Uterus (tissue), 4 donors: ENCODE results near the gene ZNF524. TPM values are rescaled to one million over a fixed set of nuclear protein-coding genes. Genes with fewer than 3 reads are reported as not detected.
"Not testable (repeated sequence)": the region's sequence is repeated elsewhere in the genome, so short reads cannot be mapped to it uniquely, and the experiment has no call there.

ENCODE experiments used
- DNase-seq, 2 donors: peaks; one replicate each; pipeline ENCODE4 v3.0.0-alpha.2; 2019 to 2020
- H3K27ac ChIP-seq, 2 donors: fragments of 200-600 bp; sonication (generic); 1 replicate in 1 of 2; 2 replicates in 1 of 2; pipeline ENCODE4 v1.5.1; 2016 to 2018
- H3K27me3 ChIP-seq, 2 donors: fragments of 200-600 bp; sonication (generic); one replicate each; pipeline ENCODE4 v1.5.1; 2018 to 2019; ENCODE audit warnings: control low read depth in 1 of 2
- H3K36me3 ChIP-seq, 2 donors: fragments of 200-600 bp; sonication (generic); one replicate each; pipeline ENCODE4 v1.5.1; 2019; ENCODE audit warnings: control low read depth in 1 of 2
- H3K4me1 ChIP-seq, 2 donors: fragments of 200-600 bp; sonication (generic); one replicate each; pipeline ENCODE4 v1.5.1; 2018 to 2019; ENCODE audit warnings: control low read depth in 1 of 2
- H3K4me3 ChIP-seq, 2 donors: fragments of 200-600 bp; sonication (generic); 1 replicate in 1 of 2; 2 replicates in 1 of 2; pipeline ENCODE4 v1.5.1; 2018 to 2019; ENCODE audit warnings: mild to moderate bottlenecking in 1 of 2
- H3K9me3 ChIP-seq, 2 donors: fragments of 200-600 bp; sonication (generic); one replicate each; pipeline ENCODE4 v1.5.1; 2019; ENCODE audit warnings: control low read depth in 1 of 2
- POLR2A ChIP-seq, 2 donors: fragments of 450-650 bp; IDR thresholded peaks; one replicate each; pipeline ENCODE4 v1.6.1; 2016; ENCODE audit warnings: antibody characterized with exemption in 2 of 2, mild to moderate bottlenecking in 1 of 2, moderate library complexity in 1 of 2
- intact Hi-C: fragments of 100-400 bp; cut with DNase I; formaldehyde crosslinking; loops from one replicate; pipeline ENCODE4 v1.15.1; 2023; ENCODE audit warnings: low total_unique reads
- total RNA-seq, 4 donors: library from RNA; depleted of rRNA in 3 of 4; stranded (reverse); fragments of >200 nt in 3 of 4; gene quantifications; one replicate each; pipeline versions ENCODE4 v1.1.0 to v1.2.4, GENCODE V29; 2014 to 2023
- TF ChIP-seq, protein P1 (sequence below), 4 experiments: fragments of 200-600 bp in 2 of 4; fragments of 450-650 bp in 2 of 4; sonication (generic) in 2 of 4; IDR thresholded peaks; one replicate each; pipeline ENCODE4 v1.5.1; 2016 to 2019; ENCODE audit warnings: antibody characterized with exemption in 4 of 4, mild to moderate bottlenecking in 2 of 4, moderate library complexity in 1 of 4
- donor health status: DM: yes; HTN: yes; CAD: no.

ZNF524 gene
- total RNA-seq, 4 donors from 2014 or later, result 5.4 to 20.4 (median 14.6) TPM

DNA sequence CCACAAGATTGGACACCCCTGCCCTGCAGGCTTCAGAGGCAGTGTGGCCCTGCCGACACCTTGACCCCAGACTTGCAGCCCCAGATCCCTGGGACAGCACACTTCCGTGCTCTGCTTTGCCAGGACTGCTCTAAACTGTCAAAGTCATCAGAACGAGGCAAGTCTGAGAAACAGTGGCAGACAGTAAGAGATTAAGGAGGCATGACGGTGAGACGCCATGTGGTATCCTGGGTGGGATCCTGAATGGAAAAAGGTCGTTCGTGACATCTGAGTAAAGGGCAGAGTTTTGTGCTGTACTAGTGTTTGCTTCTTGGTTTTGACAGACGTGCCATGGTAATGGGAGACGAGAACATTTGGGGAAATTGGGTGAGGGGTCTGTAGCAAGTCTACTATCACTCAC is 33.3 kb upstream of the ZNF524 start:
- DNase-seq, result no peak
- no peaks in the 10 kb centered on the region for H3K9me3 ChIP-seq
- no peaks in the 10 kb centered on the region for H3K4me1 ChIP-seq
- no peak for TF ChIP-seq POLR2A (IDR thresholded peaks at IDR 0.05)
- TF ChIP-seq, protein P1, sequence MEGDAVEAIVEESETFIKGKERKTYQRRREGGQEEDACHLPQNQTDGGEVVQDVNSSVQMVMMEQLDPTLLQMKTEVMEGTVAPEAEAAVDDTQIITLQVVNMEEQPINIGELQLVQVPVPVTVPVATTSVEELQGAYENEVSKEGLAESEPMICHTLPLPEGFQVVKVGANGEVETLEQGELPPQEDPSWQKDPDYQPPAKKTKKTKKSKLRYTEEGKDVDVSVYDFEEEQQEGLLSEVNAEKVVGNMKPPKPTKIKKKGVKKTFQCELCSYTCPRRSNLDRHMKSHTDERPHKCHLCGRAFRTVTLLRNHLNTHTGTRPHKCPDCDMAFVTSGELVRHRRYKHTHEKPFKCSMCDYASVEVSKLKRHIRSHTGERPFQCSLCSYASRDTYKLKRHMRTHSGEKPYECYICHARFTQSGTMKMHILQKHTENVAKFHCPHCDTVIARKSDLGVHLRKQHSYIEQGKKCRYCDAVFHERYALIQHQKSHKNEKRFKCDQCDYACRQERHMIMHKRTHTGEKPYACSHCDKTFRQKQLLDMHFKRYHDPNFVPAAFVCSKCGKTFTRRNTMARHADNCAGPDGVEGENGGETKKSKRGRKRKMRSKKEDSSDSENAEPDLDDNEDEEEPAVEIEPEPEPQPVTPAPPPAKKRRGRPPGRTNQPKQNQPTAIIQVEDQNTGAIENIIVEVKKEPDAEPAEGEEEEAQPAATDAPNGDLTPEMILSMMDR (IDR thresholded peaks at IDR 0.05), result no peak
- no peaks in the 10 kb centered on the region for H3K36me3 ChIP-seq
- intact Hi-C loops, result no loop called here
- H3K4me3 ChIP-seq, result no peak overlapping the region
- no peaks in the 10 kb centered on the region for H3K27me3 ChIP-seq
- H3K27ac ChIP-seq, result no peak overlapping the region

DNA sequence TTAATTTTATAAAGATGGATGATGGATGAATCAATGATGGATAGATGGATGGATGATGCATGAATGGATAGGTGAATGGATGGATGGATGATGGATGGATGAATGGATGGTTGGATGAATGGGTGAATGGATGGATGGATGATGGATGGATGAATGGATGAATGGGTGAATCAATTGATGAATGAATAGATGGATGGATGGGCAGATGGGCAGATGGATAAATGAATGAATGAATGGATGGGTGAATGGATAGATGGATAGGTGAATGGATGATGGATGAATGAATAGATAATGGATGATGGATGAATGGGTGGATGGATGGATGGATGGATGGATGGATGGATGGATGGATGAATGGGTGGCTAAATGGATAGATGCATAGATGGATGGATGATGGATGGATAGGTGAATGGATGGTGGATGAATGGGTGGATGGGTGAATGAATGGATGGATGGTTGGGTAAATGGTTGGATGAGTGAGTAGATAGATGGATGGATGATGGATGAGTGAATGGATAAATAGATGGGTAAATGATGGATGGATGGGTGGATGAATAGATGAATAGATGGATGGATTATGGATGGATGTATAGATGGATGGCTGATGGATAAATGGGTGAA is 32.3 kb upstream of the ZNF524 start:
- no peaks in the 10 kb centered on the region for H3K27me3 ChIP-seq
- intact Hi-C loops, result no loop called here
- no peaks in the 10 kb centered on the region for H3K36me3 ChIP-seq
- H3K27ac ChIP-seq, result no peak overlapping the region
- no peak overlapping the region for H3K4me3 ChIP-seq
- no peak for TF ChIP-seq POLR2A (IDR thresholded peaks at IDR 0.05)
- TF ChIP-seq, protein P1 (IDR thresholded peaks at IDR 0.05), result no peak
- H3K9me3 ChIP-seq, result no peaks in the 10 kb centered on the region
- no peaks in the 10 kb centered on the region for H3K4me1 ChIP-seq
- DNase-seq, result no peak

DNA sequence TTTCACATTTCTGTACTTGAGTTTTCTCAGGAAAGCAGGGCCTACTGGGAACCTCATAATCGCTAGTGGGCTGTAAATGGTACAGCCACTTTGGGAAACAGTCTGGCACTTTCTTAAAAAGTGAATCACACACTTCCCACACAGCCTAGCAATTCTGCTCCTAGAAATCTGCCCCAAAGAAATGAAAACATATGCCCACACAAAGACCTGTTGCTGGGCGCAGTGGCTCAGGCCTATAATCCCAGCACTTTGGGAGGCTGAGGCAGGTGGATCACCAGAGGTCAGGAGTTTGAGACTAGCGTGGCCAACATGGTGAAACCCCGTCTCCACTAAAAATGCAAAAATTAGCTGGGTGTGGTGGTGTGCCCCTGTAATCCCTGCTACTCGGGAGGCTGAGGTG is 30.6 kb upstream of the ZNF524 start:
- H3K4me1 ChIP-seq, intact Hi-C loops, H3K4me3 ChIP-seq, H3K9me3 ChIP-seq, H3K36me3 ChIP-seq, H3K27ac ChIP-seq, H3K27me3 ChIP-seq, DNase-seq: not testable (repeated sequence)

DNA sequence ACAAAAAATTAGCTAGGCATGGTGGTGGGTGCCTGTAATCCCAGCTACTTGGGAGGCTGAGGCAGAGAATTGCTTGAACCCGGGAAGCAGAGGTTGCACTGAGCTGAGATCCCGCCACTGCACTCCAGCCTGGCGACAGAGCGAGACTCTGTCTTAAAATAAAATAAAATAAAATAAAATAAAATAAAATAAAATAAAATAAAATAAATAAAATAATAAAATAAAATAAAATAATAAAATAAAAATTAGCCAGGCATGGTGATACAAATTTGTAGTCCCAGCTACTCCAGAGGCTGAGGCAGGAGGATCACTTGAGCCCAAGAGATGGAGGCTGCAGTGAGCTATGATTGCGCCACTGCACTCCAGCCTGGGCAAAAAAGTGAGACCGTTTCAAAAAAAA is 26.2 kb upstream of the ZNF524 start:
- H3K27me3 ChIP-seq, H3K36me3 ChIP-seq, H3K9me3 ChIP-seq, H3K27ac ChIP-seq, DNase-seq, intact Hi-C loops, H3K4me3 ChIP-seq, H3K4me1 ChIP-seq: not testable (repeated sequence)

DNA sequence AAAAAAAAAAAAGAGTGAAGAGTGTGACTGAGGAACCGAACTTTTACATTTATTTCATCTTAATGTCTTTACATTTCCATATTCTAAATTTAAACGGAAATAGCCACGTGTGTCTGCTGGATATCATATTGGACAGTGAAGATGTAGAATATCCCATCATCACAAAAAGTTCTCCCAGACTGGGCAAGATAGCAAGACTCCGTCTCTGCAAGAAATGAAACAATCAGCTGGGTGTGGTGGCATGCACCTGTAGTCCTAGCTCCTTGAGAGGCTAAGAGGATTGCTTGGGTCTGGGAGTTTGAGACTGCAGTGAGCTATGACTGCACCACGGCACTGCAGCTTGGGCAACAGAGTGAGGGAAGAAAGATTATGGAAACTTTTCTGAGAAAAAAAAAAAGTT is 23.3 kb upstream of the ZNF524 start:
- H3K4me3 ChIP-seq, result no peak overlapping the region
- H3K27me3 ChIP-seq, result no peaks in the 10 kb centered on the region
- TF ChIP-seq, protein P1 (IDR thresholded peaks at IDR 0.05), result no peak
- no peak for TF ChIP-seq POLR2A (IDR thresholded peaks at IDR 0.05)
- no peaks in the 10 kb centered on the region for H3K9me3 ChIP-seq
- intact Hi-C loops, result no loop called here
- no peaks in the 10 kb centered on the region for H3K36me3 ChIP-seq
- H3K27ac ChIP-seq, result no peak overlapping the region
- no peaks in the 10 kb centered on the region for H3K4me1 ChIP-seq
- no peak for DNase-seq

DNA sequence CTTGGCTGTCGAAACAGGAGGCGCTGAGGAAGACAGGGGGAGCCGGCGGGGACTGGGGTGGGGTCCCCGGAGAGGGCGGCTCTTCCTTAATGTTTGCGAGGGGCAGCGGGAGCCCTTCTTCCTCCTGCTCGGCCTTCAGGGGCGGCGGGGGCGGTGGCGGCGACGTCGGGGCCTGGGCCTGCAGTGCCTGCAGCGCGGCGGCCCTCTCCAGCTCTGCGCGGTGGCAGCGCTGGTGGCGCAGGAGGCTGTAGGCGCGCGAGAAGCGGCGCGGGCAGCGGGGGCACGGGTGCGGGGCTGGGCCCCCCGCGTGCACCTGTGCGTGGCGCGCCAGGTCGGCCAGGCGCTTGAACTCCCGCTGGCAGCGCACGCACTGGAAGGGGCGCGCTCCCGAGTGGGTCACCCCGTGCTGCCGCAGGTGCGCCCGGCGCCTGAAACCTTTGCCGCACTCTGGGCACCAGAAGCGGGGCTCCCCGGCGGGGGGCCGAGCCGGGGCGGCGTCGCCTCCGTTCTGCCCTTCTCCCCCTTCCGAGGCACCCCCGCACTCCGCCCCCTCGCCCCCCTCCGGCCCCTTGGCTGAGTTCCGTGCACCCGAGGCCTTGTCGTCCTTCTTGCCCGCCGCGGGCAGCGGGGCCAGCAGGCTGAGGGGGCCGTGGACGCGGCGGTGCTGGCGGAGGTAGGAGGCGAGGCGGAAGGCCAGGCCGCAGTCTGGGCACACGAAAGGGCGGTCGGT is 21.9 kb upstream of the ZNF524 start:
- DNase-seq, result no peak
- Histone ChIP-seq H3K27ac (no peak overlapping the region), H3K27me3 (no peaks in the 10 kb centered on the region), H3K4me1 (no peaks in the 10 kb centered on the region), H3K36me3 (no peaks in the 10 kb centered on the region), H3K4me3 (no peak overlapping the region), H3K9me3 (no peaks in the 10 kb centered on the region)
- intact Hi-C loops, result no loop called here
- no peak for TF ChIP-seq POLR2A (IDR thresholded peaks at IDR 0.05)
- TF ChIP-seq, protein P1 (IDR thresholded peaks at IDR 0.05), result no peak
